Left ventricle myocardium superior (tissue), 1 donor: Measurements from ENCODE around the gene PCDHGA3. TPM values are rescaled to one million over a fixed set of nuclear protein-coding genes. Genes with fewer than 3 reads are reported as not detected.
A peak's percentile ranks its signal among the peaks of the same experiment; 100 is the strongest.
"Not testable (repeated sequence)": the region's sequence is repeated elsewhere in the genome, so short reads cannot be mapped to it uniquely, and the experiment has no call there.

Experiments
- ATAC-seq: fragments of 200-7000 bp; cut with Tn5 transposase; one replicate; pipeline ENCODE4 v1.9.1; 2020; ENCODE audit warnings: mild to moderate bottlenecking, moderate library complexity
- DNase-seq: peaks from one replicate; pipeline ENCODE4 v3.0.0-alpha.2; 2020
- intact Hi-C: fragments of 100-400 bp; cut with micrococcal nuclease; formaldehyde crosslinking; loops from one replicate; pipeline ENCODE4 v1.11.0; 2022
- total RNA-seq: library from RNA; stranded (reverse); fragmentation: NEBNext Ultra II Directional; extraction: Animal tissue kit (Norgen Biotek cat#: 25700); gene quantifications from one replicate; pipeline ENCODE4 v1.2.1, GENCODE V29; 2021
- donor health status: DM: no; HTN: yes; CAD: no; lungs with severe emphysema.

The PCDHGA3 gene
- total RNA-seq, 1 donor from 2014 or later: 12.1 TPM

- intact Hi-C loops: no loop called here
- DNase-seq: no peak
Observed at GRCh38 chr5:141342773-141343172, 856 bp upstream of the PCDHGA3 start.

GRCh38 chr5:141343953-141344463, 379 bp downstream of the PCDHGA3 start:
- no peak for DNase-seq
- peak; percentile 34 for ATAC-seq
- intact Hi-C loops: no loop called here

More at GRCh38 chr5:141342773-141343172, 856 bp upstream of the PCDHGA3 start:
- peak; percentile 73 for ATAC-seq

GRCh38 chr5:141345327-141345726, 1.7 kb downstream of the PCDHGA3 start:
- DNase-seq: no peak
- intact Hi-C loops: no loop called here
- ATAC-seq: no peak

GRCh38 chr5:141346017-141346416, 2.4 kb downstream of the PCDHGA3 start:
- DNase-seq, intact Hi-C loops, ATAC-seq: not testable (repeated sequence)

- intact Hi-C loops: no loop called here
- ATAC-seq: peak; percentile 88
- peak; percentile 72 for DNase-seq
Observed at GRCh38 chr5:141349917-141350619, 6.4 kb downstream of the PCDHGA3 start, which contains the start of gene PCDHGB1. PCDHGB1 (plus strand) TSS chr5:141350099; CDS start chr5:141350261, 162 bp downstream.

- intact Hi-C loops: no loop called here
- ATAC-seq (no peak), DNase-seq (no peak)
Observed at GRCh38 chr5:141351591-141351990, 8.0 kb downstream of the PCDHGA3 start.

- no peak for DNase-seq
- intact Hi-C loops: no loop called here
- no peak for ATAC-seq
Observed at GRCh38 chr5:141354900-141355469, 11.4 kb downstream of the PCDHGA3 start, which contains the start of gene PCDHGA4. PCDHGA4 (plus strand) TSS chr5:141355021; CDS start chr5:141355108, 87 bp downstream.

- ATAC-seq (no peak), DNase-seq (no peak)
- intact Hi-C loops: no loop called here
Observed at GRCh38 chr5:141355641-141356040, 12.0 kb downstream of the PCDHGA3 start.

GRCh38 chr5:141356133-141356532, 12.5 kb downstream of the PCDHGA3 start:
- intact Hi-C loops: no loop called here
- DNase-seq (no peak), ATAC-seq (no peak)

- ATAC-seq (peak; percentile 24), DNase-seq (no peak)
- intact Hi-C loops: no loop called here
Observed at GRCh38 chr5:141356950-141357349, 13.3 kb downstream of the PCDHGA3 start.

- intact Hi-C loops: no loop called here
- peak; percentile 45 for ATAC-seq
- DNase-seq: no peak
Observed at GRCh38 chr5:141359790-141360426, 16.3 kb downstream of the PCDHGA3 start, which contains the start of gene PCDHGB2. PCDHGB2 (plus strand) TSS chr5:141359994; CDS start chr5:141360136, 142 bp downstream.

- intact Hi-C loops: no loop called here
- ATAC-seq: no peak
- no peak for DNase-seq
Observed at GRCh38 chr5:141360685-141361084, 17.1 kb downstream of the PCDHGA3 start.

- DNase-seq: no peak
- ATAC-seq: no peak
- intact Hi-C loops: no loop called here
Observed at GRCh38 chr5:141362719-141363118, 19.1 kb downstream of the PCDHGA3 start.

- DNase-seq (peak; percentile 35), ATAC-seq (peak; percentile 78)
- intact Hi-C loops: no loop called here
Observed at GRCh38 chr5:141363952-141364660, 20.5 kb downstream of the PCDHGA3 start, which contains the start of gene PCDHGA5. PCDHGA5 (plus strand) TSS chr5:141364162; CDS start chr5:141364331, 169 bp downstream.

- ATAC-seq (no peak), DNase-seq (no peak)
- intact Hi-C loops: no loop called here
Observed at GRCh38 chr5:141366016-141366896, 22.6 kb downstream of the PCDHGA3 start.

- DNase-seq (peak; percentile 76), ATAC-seq (peak; percentile 92)
- intact Hi-C loops: no loop called here
Observed at GRCh38 chr5:141369994-141370848, 26.6 kb downstream of the PCDHGA3 start, which contains the start of gene PCDHGB3. PCDHGB3 (plus strand) TSS chr5:141370242; CDS start chr5:141370395, 153 bp downstream.
